WTC11 (cell line): ENCODE data around the gene TMEM200A. TPM values are rescaled to one million over a fixed set of nuclear protein-coding genes. Genes with fewer than 3 reads are reported as not detected.

Experiments used
- ATAC-seq: fragments of 200-7000 bp; cut with Tn5 transposase; 2 replicates; pipeline ENCODE4 v1.10.0; 2021; ENCODE audit warnings: mild to moderate bottlenecking, moderate library complexity
- CTCF ChIA-PET: fragments of 300-600 bp; sonication (Branson Sonifier 250); formaldehyde crosslinking; loops from one replicate; lab custom pipeline; 2021; ENCODE audit warnings: antibody characterized with exemption; lab: Charles Lee
- POLR2A ChIA-PET: fragments of 350-600 bp; sonication (Branson Sonifier 250); formaldehyde crosslinking; loops from one replicate; lab custom pipeline; 2021; ENCODE audit warnings: antibody characterized with exemption; lab: Charles Lee
- DNase-seq: peaks from one replicate; pipeline ENCODE4 v3.0.0; 2021; ENCODE audit warnings: low spot score
- H3K27ac Mint-ChIP-seq: 2 replicates; pipeline ENCODE4 v1.8.0; 2021; ENCODE audit warnings: mixed read lengths
- H3K27me3 Mint-ChIP-seq: 2 replicates; pipeline ENCODE4 v1.8.0; 2021; ENCODE audit warnings: low read depth, mild to moderate bottlenecking, moderate library complexity, mixed read lengths
- H3K36me3 Mint-ChIP-seq: 2 replicates; pipeline ENCODE4 v1.8.0; 2021; ENCODE audit warnings: mixed read lengths
- H3K4me1 Mint-ChIP-seq: 2 replicates; pipeline ENCODE4 v1.8.0; 2022; ENCODE audit warnings: mixed read lengths
- H3K4me3 Mint-ChIP-seq: 2 replicates; pipeline ENCODE4 v1.8.0; 2021; ENCODE audit warnings: mild to moderate bottlenecking, moderate library complexity, mixed read lengths
- H3K9me3 Mint-ChIP-seq: 2 replicates; pipeline ENCODE4 v1.8.0; 2021; ENCODE audit warnings: mixed read lengths
- CBFB ChIP-seq: sonication (generic); formaldehyde crosslinking; IDR thresholded peaks from 2 replicates; pipeline ENCODE4 v1.8.1; 2022; ENCODE audit warnings: mild to moderate bottlenecking, low read depth, missing genetic modification reagents
- CREM ChIP-seq: sonication (generic); formaldehyde crosslinking; IDR thresholded peaks from 2 replicates; pipeline ENCODE4 v1.8.1; 2022; ENCODE audit warnings: mild to moderate bottlenecking, missing genetic modification reagents, moderate library complexity
- EMX1 ChIP-seq: fragments of 250-450 bp; sonication (Bioruptor Pico); IDR thresholded peaks from 2 replicates; pipeline ENCODE4 v1.8.0; 2021; ENCODE audit warnings: mild to moderate bottlenecking
- KAT7 ChIP-seq: sonication (generic); formaldehyde crosslinking; IDR thresholded peaks from 2 replicates; pipeline ENCODE4 v1.8.1; 2023; ENCODE audit warnings: missing genetic modification reagents, mild to moderate bottlenecking, borderline replicate concordance
- MXD4 ChIP-seq: fragments of 250-450 bp; sonication (Bioruptor Pico); IDR thresholded peaks from 2 replicates; pipeline ENCODE4 v1.8.0; 2021; ENCODE audit warnings: mild to moderate bottlenecking, moderate library complexity, borderline replicate concordance
- MYBL2 ChIP-seq: sonication (generic); formaldehyde crosslinking; IDR thresholded peaks from 2 replicates; pipeline ENCODE4 v1.8.1; 2023; ENCODE audit warnings: mild to moderate bottlenecking, moderate library complexity, missing genetic modification reagents
- NFATC4 ChIP-seq: fragments of 250-450 bp; sonication (Bioruptor Pico); IDR thresholded peaks from 2 replicates; pipeline ENCODE4 v1.9.0; 2021; ENCODE audit warnings: mild to moderate bottlenecking
- NFYB ChIP-seq: sonication (generic); formaldehyde crosslinking; conservative IDR thresholded peaks from 2 replicates; pipeline ENCODE4 v1.8.0; 2022; ENCODE audit warnings: low read depth, missing genetic modification reagents
- NR1H2 ChIP-seq: sonication (generic); formaldehyde crosslinking; IDR thresholded peaks from 2 replicates; pipeline ENCODE4 v1.9.0; 2021; ENCODE audit warnings: mild to moderate bottlenecking, moderate library complexity, missing genetic modification reagents
- OVOL2 ChIP-seq: fragments of 250-450 bp; sonication (Bioruptor Pico); IDR thresholded peaks from 2 replicates; pipeline ENCODE4 v1.9.0; 2021; ENCODE audit warnings: mild to moderate bottlenecking, borderline replicate concordance
- PRDM15 ChIP-seq: sonication (generic); formaldehyde crosslinking; IDR thresholded peaks from 2 replicates; pipeline ENCODE4 v1.8.0; 2022; ENCODE audit warnings: missing genetic modification reagents
- SMAD3 ChIP-seq: sonication (generic); formaldehyde crosslinking; IDR thresholded peaks from 2 replicates; pipeline ENCODE4 v1.8.0; 2022; ENCODE audit warnings: missing genetic modification reagents, mild to moderate bottlenecking, borderline replicate concordance
- SMAD4 ChIP-seq: sonication (generic); formaldehyde crosslinking; IDR thresholded peaks from 2 replicates; pipeline ENCODE4 v1.8.0; 2022; ENCODE audit warnings: mild to moderate bottlenecking, missing genetic modification reagents
- SP1 ChIP-seq: sonication (generic); formaldehyde crosslinking; conservative IDR thresholded peaks from 2 replicates; pipeline ENCODE4 v1.8.1; 2022; ENCODE audit warnings: missing genetic modification reagents
- ZNF219 ChIP-seq: sonication (generic); formaldehyde crosslinking; IDR thresholded peaks from 2 replicates; pipeline ENCODE4 v1.8.0; 2023; ENCODE audit warnings: missing genetic modification reagents, mild to moderate bottlenecking, borderline replicate concordance
- ZNF263 ChIP-seq: sonication (generic); formaldehyde crosslinking; IDR thresholded peaks from 2 replicates; pipeline ENCODE4 v1.8.1; 2022; ENCODE audit warnings: low read depth, mild to moderate bottlenecking, moderate library complexity, missing genetic modification reagents
- ZNF416 ChIP-seq: fragments of 250-450 bp; sonication (Bioruptor Pico); IDR thresholded peaks from 2 replicates; pipeline ENCODE4 v1.9.0; 2021; ENCODE audit warnings: mild to moderate bottlenecking, inconsistent platforms
- total RNA-seq: library from RNA; stranded (reverse); gene quantifications from 3 replicates; pipeline ENCODE4 v1.2.3, GENCODE V29; 2021
- TF ChIP-seq, protein P1 (sequence below): sonication (generic); formaldehyde crosslinking; IDR thresholded peaks from 2 replicates; pipeline ENCODE4 v1.8.1; 2023; ENCODE audit warnings: mild to moderate bottlenecking, moderate library complexity, missing genetic modification reagents
- TF ChIP-seq, protein P2 (sequence below): sonication (generic); formaldehyde crosslinking; IDR thresholded peaks from 2 replicates; pipeline ENCODE4 v1.8.1; 2022; ENCODE audit warnings: low read depth, missing genetic modification reagents, borderline replicate concordance
- TF ChIP-seq, protein P3 (sequence below): sonication (generic); formaldehyde crosslinking; IDR thresholded peaks from 2 replicates; pipeline ENCODE4 v1.8.1; 2023; ENCODE audit warnings: mild to moderate bottlenecking, missing genetic modification reagents
- TF ChIP-seq, protein P4 (sequence below): sonication (generic); formaldehyde crosslinking; IDR thresholded peaks from 2 replicates; pipeline ENCODE4 v1.8.1; 2022; ENCODE audit warnings: missing genetic modification reagents, borderline replicate concordance
- TF ChIP-seq, protein P5 (sequence below): sonication (generic); formaldehyde crosslinking; IDR thresholded peaks from 2 replicates; pipeline ENCODE4 v1.8.1; 2023; ENCODE audit warnings: mild to moderate bottlenecking, missing genetic modification reagents, moderate library complexity

Gene TMEM200A
- total RNA-seq, 1 experiment from 2014 or later = 11.0 TPM

DNA sequence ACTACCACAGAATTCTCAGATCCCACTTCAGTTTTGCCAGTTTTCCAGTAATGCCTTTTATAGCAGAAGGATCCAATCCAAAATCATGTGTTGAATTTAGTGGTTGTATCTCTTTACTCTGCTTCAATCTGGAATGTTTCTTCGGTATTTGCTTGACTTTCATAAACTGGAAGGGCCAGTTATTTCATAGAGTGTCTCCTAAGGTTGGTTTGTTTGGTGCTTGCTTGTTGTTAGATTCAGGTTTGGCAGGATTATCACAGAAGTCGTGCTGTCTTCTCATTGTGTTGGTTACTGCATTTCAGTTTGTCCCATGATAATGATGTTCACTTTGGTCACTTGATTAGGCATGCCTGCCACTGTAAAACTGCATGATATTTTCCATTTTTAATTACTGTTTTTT lies 45.7 kb downstream of the TMEM200A start:
- ChIA-PET CTCF (no interaction called here), POLR2A (interaction anchor here (0.6 to 0.8 kb wide), 2 partner anchors 14 to 76 kb away, joined by 3 read pairs; no protein-coding TSS in a partner anchor)
- no peaks in the 10 kb centered on the region for H3K27me3 Mint-ChIP-seq
- H3K4me3 Mint-ChIP-seq = no peak overlapping the region
- H3K27ac Mint-ChIP-seq = no peak overlapping the region
- ATAC-seq (no peak), DNase-seq (no peak)
- peaks cover 15% of the 10 kb centered on the region for H3K9me3 Mint-ChIP-seq
- TF ChIP-seq, protein P1, sequence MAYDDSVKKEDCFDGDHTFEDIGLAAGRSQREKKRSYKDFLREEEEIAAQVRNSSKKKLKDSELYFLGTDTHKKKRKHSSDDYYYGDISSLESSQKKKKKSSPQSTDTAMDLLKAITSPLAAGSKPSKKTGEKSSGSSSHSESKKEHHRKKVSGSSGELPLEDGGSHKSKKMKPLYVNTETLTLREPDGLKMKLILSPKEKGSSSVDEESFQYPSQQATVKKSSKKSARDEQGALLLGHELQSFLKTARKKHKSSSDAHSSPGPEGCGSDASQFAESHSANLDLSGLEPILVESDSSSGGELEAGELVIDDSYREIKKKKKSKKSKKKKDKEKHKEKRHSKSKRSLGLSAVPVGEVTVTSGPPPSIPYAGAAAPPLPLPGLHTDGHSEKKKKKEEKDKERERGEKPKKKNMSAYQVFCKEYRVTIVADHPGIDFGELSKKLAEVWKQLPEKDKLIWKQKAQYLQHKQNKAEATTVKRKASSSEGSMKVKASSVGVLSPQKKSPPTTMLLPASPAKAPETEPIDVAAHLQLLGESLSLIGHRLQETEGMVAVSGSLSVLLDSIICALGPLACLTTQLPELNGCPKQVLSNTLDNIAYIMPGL (CRISPR knock-in tag) = no peak
- TF ChIP-seq ZNF263 (CRISPR knock-in tag) (no peak), CREM (CRISPR knock-in tag) (no peak), SP1 (CRISPR knock-in tag) (no peak), MXD4 (CRISPR knock-in tag) (no peak), NFYB (CRISPR knock-in tag) (no peak), NR1H2 (CRISPR knock-in tag) (no peak), OVOL2 (CRISPR knock-in tag) (no peak), SMAD4 (CRISPR knock-in tag) (no peak), ZNF219 (CRISPR knock-in tag) (no peak), CBFB (CRISPR knock-in tag) (no peak), EMX1 (CRISPR knock-in tag) (no peak)
- TF ChIP-seq, protein P2, sequence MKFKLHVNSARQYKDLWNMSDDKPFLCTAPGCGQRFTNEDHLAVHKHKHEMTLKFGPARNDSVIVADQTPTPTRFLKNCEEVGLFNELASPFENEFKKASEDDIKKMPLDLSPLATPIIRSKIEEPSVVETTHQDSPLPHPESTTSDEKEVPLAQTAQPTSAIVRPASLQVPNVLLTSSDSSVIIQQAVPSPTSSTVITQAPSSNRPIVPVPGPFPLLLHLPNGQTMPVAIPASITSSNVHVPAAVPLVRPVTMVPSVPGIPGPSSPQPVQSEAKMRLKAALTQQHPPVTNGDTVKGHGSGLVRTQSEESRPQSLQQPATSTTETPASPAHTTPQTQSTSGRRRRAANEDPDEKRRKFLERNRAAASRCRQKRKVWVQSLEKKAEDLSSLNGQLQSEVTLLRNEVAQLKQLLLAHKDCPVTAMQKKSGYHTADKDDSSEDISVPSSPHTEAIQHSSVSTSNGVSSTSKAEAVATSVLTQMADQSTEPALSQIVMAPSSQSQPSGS (CRISPR knock-in tag) = no peak
- TF ChIP-seq, protein P3, sequence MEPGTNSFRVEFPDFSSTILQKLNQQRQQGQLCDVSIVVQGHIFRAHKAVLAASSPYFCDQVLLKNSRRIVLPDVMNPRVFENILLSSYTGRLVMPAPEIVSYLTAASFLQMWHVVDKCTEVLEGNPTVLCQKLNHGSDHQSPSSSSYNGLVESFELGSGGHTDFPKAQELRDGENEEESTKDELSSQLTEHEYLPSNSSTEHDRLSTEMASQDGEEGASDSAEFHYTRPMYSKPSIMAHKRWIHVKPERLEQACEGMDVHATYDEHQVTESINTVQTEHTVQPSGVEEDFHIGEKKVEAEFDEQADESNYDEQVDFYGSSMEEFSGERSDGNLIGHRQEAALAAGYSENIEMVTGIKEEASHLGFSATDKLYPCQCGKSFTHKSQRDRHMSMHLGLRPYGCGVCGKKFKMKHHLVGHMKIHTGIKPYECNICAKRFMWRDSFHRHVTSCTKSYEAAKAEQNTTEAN = no peak
- peaks cover 26% of the 10 kb centered on the region for H3K4me1 Mint-ChIP-seq
- H3K36me3 Mint-ChIP-seq = peaks cover 12% of the 10 kb centered on the region

GRCh38 chr6:130412556-130413290 lies 46.9 kb downstream of the TMEM200A start:
- Mint-ChIP-seq H3K4me3 (no peak overlapping the region), H3K36me3 (peaks cover 12% of the 10 kb centered on the region), H3K27ac (no peak overlapping the region), H3K27me3 (no peaks in the 10 kb centered on the region), H3K9me3 (peaks cover 15% of the 10 kb centered on the region), H3K4me1 (peaks cover 15% of the 10 kb centered on the region)
- CTCF ChIA-PET = no interaction called here
- DNase-seq (no peak), ATAC-seq (no peak)
- POLR2A ChIA-PET = interaction anchor here (0.8 kb wide), 1 partner anchor 75 kb away, joined by 3 read pairs; no protein-coding TSS in a partner anchor
- TF ChIP-seq, protein P4, sequence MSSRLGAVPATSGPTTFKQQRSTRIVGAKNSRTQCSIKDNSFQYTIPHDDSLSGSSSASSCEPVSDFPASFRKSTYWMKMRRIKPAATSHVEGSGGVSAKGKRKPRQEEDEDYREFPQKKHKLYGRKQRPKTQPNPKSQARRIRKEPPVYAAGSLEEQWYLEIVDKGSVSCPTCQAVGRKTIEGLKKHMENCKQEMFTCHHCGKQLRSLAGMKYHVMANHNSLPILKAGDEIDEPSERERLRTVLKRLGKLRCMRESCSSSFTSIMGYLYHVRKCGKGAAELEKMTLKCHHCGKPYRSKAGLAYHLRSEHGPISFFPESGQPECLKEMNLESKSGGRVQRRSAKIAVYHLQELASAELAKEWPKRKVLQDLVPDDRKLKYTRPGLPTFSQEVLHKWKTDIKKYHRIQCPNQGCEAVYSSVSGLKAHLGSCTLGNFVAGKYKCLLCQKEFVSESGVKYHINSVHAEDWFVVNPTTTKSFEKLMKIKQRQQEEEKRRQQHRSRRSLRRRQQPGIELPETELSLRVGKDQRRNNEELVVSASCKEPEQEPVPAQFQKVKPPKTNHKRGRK (CRISPR knock-in tag) = no peak
- TF ChIP-seq ZNF416 (CRISPR knock-in tag) (no peak), PRDM15 (CRISPR knock-in tag) (no peak), SMAD3 (no peak), MYBL2 (CRISPR knock-in tag) (no peak), SMAD4 (CRISPR knock-in tag) (no peak), MXD4 (CRISPR knock-in tag) (no peak), NFATC4 (CRISPR knock-in tag) (no peak), SP1 (CRISPR knock-in tag) (no peak), NR1H2 (CRISPR knock-in tag) (no peak), KAT7 (CRISPR knock-in tag) (no peak)
- TF ChIP-seq, protein P5, sequence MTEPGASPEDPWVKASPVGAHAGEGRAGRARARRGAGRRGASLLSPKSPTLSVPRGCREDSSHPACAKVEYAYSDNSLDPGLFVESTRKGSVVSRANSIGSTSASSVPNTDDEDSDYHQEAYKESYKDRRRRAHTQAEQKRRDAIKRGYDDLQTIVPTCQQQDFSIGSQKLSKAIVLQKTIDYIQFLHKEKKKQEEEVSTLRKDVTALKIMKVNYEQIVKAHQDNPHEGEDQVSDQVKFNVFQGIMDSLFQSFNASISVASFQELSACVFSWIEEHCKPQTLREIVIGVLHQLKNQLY (CRISPR knock-in tag) = no peak
- TF ChIP-seq, protein P1 (CRISPR knock-in tag) = no peak
